Hematopoietic multipotent progenitor cell treated with erythropoietin and hydrocortisone succinate and interleukin-3 and kit ligand, for 4 days (in vitro differentiated cells): Measurements from ENCODE around the gene FBXW12.
"Not testable (repeated sequence)": the region's sequence is repeated elsewhere in the genome, so short reads cannot be mapped to it uniquely, and the experiment has no call there.

Experiments
- DNase-seq: peaks from one replicate; pipeline ENCODE4 v3.0.0-alpha.2; 2015

Gene FBXW12, protein sequence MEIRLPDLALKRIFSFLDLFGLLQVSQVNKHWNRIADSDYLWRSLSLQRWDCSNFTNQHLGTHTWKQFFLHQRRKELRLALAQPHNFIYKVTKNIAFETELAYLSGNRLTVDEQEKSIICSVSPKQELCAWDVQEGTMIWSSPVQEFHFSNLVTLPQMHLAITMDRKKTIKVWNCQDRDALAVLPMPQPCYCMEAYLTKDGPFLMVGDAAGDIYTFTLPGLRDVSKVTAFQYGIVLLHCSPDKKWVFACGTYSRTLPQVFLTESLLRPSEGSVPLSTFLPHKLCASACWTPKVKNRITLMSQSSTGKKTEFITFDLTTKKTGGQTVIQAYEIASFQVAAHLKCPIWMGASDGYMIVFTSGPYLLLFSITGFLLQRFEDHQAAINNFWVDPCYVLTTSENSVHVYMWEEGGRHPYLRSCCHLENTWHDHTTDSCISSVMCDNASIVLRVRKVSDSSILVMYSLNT

DNA sequence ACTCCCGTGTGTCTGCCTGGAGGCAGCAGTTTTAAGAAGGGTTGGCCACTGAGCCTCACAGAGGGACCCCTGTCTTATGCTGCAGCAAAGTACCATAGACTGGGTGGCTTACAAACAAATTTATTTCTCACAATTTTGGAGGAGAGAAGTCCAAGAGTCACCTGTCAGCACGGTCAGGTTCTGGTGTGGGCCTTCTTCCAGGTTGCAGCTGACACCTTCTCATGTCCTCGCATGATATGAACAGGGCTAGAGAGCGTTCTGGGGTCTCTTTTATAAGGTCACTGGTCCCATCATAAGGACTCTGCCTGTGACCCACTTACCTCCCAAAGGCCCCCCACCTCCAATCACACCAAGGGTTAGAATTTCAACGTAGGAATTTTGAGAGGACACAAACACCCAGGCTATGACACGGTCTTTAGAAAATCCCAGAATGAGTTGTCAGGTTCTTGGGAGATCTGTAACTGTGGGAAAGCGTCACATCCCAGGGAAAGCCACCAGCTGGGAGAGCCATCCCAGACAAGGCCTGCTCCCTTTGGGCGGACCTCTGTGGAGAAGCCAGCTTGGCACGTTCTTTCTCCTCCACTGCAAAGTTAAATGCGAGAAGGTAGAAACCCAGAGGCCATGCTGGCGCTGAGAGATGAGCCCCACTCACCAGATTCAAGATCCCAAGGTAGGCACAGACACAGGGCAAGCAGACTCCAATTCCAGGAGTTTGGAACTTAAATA lies at the start of gene FBXW12:
TSS of gene FBXW12 (plus strand) at position 569 of the 726 bp plus-strand sequence. CDS start 549 bp downstream, outside the sequence.
- no peak for DNase-seq

DNA sequence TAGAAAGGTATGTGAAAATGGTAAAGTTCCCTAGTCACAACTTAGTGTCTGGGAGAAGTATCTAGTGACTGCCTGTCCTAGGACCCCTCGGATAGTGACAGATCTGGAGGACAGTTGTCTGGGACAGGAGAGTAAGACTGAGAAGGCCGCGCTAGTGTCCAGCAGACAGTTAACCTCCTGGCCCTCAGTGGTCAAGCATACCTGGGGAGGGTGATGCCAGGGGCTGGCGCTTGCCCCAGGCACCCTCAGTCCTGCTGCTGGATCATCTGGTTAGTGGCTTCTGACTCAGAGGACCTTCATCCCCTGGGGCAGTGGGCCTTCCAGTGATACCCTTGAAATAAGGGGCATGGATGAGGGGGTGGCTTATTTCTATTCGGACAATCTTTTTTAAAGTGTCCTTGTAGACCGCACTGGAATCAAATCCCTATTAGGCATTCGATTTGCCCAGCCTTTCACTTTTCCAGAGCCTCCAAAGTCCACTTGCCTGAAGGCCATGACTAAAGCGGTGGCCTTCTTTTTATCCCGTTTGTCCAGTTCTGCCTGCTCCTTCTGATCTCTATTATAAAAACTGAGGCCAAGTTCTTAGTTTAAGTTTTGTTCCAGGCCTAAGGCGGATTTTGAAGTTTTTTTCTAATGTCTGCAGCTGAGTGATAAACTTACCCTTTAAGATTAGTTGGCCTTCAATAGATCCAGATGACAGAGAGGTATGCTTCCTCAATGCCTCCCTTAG lies 40.1 kb upstream of the FBXW12 start:
- DNase-seq: not testable (repeated sequence)

DNA sequence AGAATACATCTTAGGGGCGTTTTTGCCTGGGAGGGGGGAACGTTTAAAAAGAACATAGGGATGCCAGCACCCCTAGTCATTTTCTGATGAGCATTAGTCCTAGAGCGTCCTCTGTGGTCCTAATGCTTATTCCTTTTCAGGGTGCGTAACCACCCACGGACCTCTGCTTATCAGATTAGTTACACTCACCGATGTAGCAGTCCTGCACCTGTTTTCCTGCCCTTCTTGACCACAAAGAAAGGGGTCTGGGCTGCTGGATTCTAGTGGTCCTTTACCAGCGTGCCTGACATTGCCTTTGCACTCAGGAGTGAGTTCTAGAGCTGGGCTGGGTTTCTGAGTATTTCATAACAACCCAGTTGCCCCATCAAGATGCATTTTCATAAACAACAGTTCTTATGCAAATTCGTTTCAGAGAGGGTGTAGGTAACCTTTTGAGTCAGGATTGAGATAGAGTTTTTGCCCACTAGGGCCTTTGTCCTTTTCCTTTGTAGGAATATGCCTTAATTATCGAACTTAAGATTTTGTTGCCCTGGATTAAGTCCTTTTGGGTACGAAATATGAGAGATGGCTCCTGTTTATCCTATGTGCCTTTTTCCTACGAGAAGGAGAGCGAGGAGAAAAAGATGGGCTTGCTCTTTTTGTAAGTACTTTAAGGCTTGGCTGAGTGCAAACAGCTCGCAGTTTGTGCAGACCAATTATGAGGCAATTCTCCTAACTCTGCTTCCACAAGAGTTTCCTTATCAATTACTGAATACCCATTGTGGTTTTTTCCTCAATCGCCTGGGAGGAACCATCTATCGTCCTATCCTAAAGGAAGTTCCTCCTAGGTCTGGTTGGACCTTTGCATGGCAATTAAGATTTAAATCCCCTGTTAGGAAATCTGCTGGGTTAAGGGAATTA lies 38.4 kb upstream of the FBXW12 start, which contains the start of gene SPINK8:
TSS of gene SPINK8 (minus strand) at position 316 of the 900 bp plus-strand sequence. CDS start 5,320 bp downstream, outside the sequence.
- peak; percentile 39 for DNase-seq

DNA sequence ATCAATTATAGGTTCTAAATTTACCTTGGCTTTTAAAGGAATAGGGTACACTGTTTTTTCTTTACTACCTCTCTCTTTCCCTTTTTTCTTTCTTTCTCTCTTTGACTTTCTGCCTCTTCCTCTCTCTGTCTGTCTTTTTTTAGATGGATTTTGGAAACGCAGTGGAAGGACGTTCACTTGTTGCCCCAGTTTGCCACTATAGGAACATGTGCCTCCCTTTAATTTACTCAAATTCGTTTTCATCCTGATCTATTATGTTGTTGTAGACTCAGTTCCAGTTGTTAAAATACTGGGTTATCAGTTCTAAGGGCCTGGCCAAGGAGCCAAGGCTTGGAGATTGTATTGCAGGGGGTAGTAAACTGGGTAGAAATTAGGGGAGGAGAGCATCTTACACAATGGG lies 37.4 kb upstream of the FBXW12 start:
- DNase-seq: no peak

DNA sequence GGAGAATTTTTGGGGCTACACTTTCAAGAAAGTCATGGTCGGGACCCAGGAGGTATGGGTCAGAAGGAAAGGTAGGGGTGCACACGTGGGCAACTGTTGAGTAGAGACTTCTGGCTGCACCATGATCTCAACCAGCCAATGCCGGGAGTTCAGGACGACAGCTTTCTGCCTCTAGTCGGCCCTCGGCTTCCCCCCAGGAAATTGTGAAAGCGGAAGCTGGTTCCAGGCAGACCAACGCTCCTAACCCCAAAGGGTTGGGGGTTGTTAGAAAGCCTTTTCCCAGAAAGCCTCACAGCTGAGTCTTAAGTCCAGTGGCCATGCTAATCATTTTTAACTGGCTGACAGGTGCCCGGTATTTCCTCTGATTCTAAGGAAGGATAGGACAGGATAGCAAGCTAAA lies 36.7 kb upstream of the FBXW12 start:
- peak; percentile 75 for DNase-seq

DNA sequence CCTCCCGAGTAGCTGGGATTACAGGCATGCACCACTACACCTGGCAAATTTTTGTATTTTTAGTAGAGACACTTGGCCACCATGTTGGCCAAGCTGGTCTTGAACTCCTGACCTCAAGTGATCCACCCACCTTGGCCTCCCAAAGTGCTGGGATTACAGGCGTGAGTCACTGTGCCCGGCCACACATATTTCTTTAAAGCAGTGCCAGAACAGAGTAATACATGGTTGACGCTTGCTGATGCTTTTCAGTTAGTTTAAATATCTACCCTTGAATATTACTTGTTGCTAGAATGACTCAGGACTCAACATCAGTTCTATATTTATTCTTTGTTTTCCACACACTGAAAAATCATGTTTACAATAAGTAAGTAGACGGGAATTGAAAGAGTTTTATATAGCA lies 34.5 kb upstream of the FBXW12 start:
- DNase-seq: not testable (repeated sequence)

DNA sequence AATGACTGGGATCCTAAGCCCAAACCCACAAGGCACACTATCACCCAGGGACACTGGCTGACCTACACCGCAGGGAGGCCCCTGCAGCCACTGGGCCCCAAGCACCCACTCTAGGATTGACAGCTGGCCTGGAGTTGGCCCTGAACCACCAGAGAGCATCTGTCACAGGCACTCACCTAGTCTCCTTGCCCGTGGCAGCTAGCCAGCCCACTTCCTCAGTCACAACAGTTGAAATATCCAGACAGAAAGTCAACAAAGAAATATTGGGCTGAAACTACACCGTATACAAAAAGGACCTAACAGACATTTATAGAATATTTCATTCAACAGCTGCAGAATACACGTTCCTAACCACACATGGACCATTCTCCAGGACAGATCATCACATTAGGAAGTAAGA lies 33.4 kb upstream of the FBXW12 start:
- peak; percentile 67 for DNase-seq

DNA sequence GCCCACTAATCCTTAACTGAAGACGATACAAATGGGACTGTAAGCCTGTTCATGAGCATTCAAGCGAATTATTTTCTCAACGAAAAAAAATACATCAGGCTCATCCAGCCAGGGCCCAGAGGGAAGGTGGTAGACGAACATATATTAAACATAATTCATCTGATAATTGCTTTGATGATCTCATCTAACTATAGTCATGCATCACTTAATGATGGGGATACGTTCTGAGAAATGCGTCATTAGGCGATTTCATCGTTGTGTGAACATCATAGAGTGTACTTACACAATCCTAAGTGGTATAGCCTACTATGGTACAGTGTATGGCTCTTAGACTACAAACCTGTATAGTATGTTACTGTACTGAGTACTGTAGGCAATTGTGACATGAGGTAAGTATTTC lies 28.6 kb upstream of the FBXW12 start:
- DNase-seq: no peak

DNA sequence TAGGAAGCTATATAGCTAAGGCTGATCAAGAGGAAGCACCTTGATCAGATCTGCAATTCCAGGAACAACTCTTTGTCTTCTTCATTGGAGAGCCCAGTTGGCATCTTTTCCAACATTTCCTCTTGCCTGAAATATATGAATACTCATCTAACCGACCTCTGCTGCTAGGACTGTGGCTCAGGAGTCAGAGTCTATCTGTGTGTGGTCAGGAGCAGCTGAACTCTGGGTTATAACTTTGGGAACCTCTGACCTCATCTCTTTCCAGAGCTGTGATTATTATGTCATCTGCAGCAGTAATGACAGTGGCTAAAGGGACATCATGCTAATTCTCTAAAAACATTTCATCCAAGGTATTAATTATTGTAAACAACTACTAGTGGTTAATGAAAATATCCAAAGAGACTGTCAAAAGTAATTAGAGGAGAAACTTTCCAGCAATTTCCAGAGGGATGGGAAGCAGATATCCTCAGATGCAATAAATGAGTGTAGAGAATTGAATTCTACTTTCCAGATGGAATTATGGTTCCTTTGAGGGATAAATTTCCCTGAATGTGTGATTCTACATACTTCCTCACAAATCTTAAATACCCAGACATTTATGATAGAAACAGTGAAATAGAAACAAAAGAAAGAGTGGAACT lies 27.0 kb upstream of the FBXW12 start:
- peak; percentile 18 for DNase-seq

DNA sequence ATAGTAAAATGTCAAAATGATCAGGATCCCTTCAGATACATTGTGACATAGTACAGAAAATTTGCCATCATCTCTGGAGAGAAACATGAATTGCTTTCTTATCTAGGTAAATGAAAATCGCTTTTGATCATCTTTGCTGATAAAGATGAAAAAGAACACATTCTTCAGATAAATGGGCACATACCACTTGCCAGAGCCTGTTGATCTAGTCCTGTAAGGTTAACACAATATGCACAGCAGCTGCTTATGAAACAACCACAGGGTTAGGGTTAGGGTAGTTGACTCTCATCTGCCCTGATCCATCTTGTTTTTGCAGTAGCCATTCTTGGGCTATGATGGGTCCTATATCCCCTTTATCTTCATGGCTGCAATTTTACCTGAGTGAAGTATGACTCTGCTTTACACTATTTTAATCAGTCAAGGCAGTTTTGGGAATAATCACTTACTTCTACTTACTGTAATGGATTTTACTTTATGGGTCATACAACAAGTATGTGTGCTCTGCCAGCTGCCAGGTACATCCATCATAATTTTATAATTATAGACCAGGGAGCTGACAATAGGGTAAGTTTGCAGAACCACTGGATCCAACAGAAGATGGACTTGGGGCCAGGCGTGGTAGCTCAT lies 26.0 kb upstream of the FBXW12 start:
- DNase-seq: peak; percentile 31

DNA sequence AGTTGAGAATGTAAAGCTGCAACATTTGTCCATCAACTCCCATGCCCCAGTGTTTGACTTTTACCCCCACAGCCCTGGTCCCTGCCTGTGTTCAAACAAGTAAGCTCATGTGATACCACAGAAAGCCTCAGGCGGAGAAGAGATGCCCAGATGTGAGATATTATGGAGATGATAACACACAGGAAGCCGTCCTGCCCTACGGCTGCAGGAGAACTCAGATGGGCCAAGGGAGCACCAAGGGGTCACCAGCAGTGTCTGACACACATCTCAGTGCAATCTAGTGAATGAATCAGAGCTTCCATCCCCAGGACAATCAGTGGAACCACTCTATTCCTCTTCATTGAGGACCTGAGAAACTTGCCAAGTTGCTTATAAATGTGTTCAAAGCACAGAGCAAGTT lies 24.5 kb upstream of the FBXW12 start:
- peak; percentile 38 for DNase-seq

DNA sequence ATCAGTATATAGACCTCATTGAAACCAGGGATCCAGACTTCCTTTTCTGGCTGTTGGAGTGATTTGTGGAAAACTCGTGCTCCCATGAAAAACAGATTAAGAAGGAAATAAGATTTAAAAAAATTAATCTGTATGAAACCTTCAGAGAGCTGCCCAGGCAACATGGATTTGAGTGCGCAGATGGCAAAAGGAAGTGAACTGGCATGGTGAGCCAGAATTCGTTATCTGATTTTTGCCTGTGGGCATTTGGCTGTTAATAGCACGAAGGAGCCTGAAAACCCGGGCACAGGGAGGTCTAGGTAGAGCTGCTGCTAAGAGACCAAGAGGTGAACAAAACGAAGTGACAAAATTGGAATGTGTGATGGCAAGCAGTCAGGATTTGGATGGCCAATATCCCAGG lies 19.5 kb upstream of the FBXW12 start:
- no peak for DNase-seq

DNA sequence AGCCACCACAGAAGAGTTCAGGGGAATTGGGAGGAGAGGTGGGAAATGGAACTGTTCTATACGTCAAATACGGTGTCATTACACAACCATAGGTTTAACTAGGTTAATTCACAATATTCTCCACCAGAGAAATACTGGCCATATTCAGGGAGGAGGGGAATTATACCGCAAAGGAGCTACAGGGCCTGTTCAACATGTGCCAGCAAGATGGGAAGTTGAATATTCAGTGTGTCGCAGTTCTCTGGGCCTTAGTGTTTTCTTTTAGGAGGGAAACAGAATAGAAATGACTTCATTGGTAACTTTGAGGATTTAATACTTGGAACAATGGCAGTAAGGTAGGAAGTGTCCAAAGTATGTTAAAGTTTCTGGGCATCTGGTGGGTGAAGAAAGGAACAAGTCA lies 18.0 kb upstream of the FBXW12 start:
- DNase-seq: no peak

DNA sequence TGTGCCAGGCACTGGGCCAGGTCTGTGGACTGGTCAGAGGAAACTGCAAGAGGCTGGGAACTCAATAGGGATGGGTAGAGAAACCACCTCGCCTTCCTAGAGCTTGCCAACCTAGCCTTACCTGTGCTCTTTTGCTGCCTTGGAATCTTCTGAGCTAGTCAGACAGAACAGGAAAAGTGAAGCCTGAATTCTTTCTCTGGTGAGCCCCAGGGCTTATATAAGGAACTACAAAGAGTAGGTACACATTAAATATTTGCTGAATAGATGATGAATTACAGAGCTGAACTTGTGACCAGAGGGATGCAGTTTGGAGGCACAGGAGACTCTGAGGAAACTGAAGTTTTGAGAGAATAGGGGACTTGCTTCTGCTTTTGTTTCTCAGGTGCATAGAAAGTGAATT lies 15.6 kb upstream of the FBXW12 start:
- no peak for DNase-seq

DNA sequence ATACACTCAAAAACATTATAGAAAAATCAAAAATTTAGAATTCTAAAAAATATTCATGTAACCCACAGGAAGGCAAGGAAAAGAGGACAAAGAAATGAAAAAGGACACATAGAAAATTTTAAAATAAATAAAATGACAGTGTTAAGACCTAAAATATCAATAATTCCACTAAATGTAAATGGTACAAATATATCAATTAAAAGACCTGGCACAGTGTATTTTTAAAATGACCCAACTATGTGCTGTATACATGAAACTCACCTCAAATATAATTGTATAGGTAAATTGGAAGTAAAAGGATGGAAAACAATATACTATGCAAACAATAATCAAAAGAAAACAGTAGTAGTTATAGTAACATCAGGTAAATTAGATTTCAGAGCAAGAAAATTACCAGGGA lies 10.1 kb upstream of the FBXW12 start:
- DNase-seq: no peak

DNA sequence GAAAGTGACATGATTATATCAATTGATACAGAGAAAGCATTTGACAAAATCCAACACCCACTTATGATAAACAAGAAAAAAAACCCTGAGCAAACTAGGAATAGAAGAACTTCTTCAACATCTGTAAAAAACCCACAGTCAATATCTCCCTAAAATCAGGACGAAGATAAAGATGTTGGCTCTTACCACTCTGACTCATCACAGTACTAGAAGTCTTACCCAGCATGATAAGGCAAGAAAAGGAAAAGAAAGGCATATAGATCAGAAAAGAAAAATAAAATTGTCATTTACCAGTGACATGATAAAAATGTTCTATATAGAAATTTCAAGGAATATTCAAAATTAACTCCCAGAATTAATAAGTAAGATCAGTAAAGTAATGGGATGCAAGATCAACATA lies 7.2 kb upstream of the FBXW12 start:
- peak; percentile 46 for DNase-seq

DNA sequence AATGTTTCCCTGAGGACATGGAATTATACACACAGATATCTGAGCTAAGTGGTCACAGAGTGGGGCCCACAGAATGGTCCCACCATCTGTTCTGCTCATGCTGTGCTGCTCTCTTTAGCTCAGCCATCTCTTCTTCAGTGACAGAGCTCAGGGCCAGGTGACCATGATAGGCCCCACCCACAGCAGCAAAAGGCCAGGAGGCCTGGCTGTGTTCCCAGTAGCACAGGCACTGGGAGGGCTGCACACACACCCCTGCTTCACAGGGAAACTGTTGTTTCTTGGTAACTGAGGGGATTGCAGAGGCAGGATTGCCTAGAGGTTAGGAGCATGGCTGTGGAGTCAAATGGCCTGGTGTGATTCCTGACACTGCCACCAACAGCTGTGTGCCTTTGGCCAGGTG lies 4.8 kb upstream of the FBXW12 start:
- DNase-seq: peak; percentile 47

DNA sequence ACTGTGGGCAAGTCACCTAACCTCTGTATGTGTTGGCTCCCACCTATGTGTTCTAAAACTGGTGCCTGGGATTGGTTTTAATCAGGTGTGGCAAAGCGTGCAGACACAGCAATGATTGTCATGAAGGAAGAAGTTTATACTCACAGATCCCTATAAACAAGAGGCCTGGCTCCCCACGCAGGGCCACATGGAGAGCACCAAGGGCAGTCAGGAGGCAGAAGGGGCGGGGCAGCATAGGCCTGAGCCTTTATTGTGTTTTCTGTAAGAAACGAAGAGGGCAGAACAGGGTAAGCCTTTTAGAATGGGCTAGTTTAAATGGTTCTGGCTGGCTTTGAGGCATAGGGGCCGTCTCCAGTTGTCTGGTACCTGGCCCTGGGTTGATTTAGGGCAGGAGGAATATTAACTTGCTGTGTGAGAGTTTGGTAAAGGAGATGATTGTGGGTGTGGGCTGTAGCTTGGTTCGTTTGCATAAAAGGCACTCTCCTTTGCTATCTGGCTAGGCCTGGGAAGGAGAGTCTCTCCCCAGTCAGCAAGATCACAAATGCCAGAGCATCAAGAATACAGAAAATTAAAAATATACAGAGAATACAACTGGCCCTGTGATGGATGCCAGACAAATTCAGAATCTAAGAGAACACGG lies 2.2 kb upstream of the FBXW12 start:
- no peak for DNase-seq

DNA sequence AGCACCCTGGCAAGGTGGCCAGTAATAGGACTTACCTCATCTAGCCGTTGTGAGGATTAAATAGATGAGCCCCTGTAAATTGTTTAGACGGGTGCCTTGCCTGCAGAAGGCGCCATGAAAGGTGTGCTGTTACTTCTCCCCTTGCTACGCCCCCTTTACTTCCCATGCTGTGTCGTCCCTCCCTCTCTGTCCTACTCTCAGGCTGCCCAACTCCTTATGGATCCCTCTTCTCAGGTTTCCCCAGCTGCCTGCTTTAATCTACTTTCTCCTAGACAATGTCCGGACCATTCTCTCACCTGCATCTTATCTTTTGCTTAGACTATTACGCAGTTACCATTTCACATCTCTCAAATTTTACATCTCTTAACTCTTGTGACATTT lies 1.7 kb upstream of the FBXW12 start:
- no peak for DNase-seq

DNA sequence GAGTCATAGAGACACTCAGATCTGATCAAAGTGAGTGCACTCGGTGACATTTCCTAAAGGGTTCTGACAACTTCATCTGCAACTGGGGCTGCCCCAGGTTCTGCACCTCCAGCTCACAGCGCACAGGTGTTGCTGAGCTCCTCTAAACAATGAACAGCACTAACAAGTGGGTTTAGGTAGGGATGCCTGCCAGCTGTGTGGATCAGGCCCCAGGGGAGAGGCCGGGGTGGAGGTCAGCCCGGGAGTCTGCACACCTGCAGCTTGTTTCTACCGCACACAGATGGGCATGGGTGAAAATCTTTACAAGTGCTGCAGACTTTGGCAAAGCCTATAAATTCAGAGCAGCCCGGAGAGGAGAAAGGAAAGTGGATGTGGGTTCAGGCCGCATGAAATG lies 355 bp downstream of the FBXW12 start:
- DNase-seq: no peak
